ENCODE measurements around the gene TMEM132D. TPM values are rescaled to one million over a fixed set of nuclear protein-coding genes. Genes with fewer than 3 reads are reported as not detected.

Gene TMEM132D
- total RNA-seq, 4 donors from 2014 or later = 0.15 to 0.94 TPM; not detected in 2

GRCh38 chr12:129106772-129107171, 797.1 kb downstream of the TMEM132D start:
- Histone ChIP-seq H3K9me3 (peaks cover 0 to 22% (median 0%) of the 10 kb centered on the region in 3 donors), H3K36me3 (no peaks in the 10 kb centered on the region), H3K4me1 (no peaks in the 10 kb centered on the region), H3K4me3 (no peak overlapping the region), H3K27ac (no peak overlapping the region), H3K27me3 (peaks cover 18% of the 10 kb centered on the region)
- no peak for TF ChIP-seq EP300 (IDR thresholded peaks at IDR 0.05)
- no peak for ATAC-seq
- WGBS, 2 donors (ENCODE audit: low coverage in 1 of 2) = 60 to 70% methylated on average over 1 of the region's 2 CpGs

- Histone ChIP-seq H3K36me3 (no peaks in the 10 kb centered on the region), H3K27me3 (peaks cover 10% of the 10 kb centered on the region), H3K4me1 (no peaks in the 10 kb centered on the region), H3K27ac (no peak overlapping the region), H3K4me3 (no peak overlapping the region), H3K9me3 (peaks cover 0 to 12% (median 0%) of the 10 kb centered on the region in 3 donors)
- 60% methylated on average over 3 of the region's 4 CpGs; no CpG with 5 or more reads in 1 of the 2 donors for WGBS, 2 donors (ENCODE audit: low coverage in 1 of 2)
- TF ChIP-seq POLR2A (IDR thresholded peaks at IDR 0.05) (no peak), CTCF (IDR thresholded peaks at IDR 0.05) (no peak), EP300 (IDR thresholded peaks at IDR 0.05) (no peak), POLR2AphosphoS5 (IDR thresholded peaks at IDR 0.05) (no peak)
- ATAC-seq = no peak
These were observed 800.6 kb downstream of the TMEM132D start for GRCh38 chr12:129103231-129103630.

- peaks cover 0 to 12% (median 0%) of the 10 kb centered on the region in 3 donors for H3K9me3 ChIP-seq
- H3K4me1 ChIP-seq = no peaks in the 10 kb centered on the region
- peaks cover 10% of the 10 kb centered on the region for H3K27me3 ChIP-seq
- no peak for ATAC-seq
- H3K27ac ChIP-seq = no peak overlapping the region
- H3K4me3 ChIP-seq = no peak overlapping the region
- 80 to 82% methylated on average over 1 to 7 of the region's 7 CpGs for WGBS, 2 donors (ENCODE audit: low coverage in 1 of 2)
- TF ChIP-seq EP300 (IDR thresholded peaks at IDR 0.05) (no peak), POLR2A (IDR thresholded peaks at IDR 0.05) (no peak), POLR2AphosphoS5 (IDR thresholded peaks at IDR 0.05) (no peak), CTCF (IDR thresholded peaks at IDR 0.05) (no peak)
- no peaks in the 10 kb centered on the region for H3K36me3 ChIP-seq
These were observed 801.6 kb downstream of the TMEM132D start for GRCh38 chr12:129102233-129102632.

GRCh38 chr12:129101816-129102215, 802.0 kb downstream of the TMEM132D start:
- H3K4me1 ChIP-seq = no peaks in the 10 kb centered on the region
- peaks cover 10% of the 10 kb centered on the region for H3K27me3 ChIP-seq
- H3K9me3 ChIP-seq = peaks cover 0 to 11% (median 0%) of the 10 kb centered on the region in 3 donors
- 73 to 83% methylated on average over 5 of the region's 5 CpGs for WGBS, 2 donors (ENCODE audit: low coverage in 1 of 2)
- no peak for ATAC-seq
- H3K36me3 ChIP-seq = no peaks in the 10 kb centered on the region
- no peak overlapping the region for H3K27ac ChIP-seq
- TF ChIP-seq EP300 (IDR thresholded peaks at IDR 0.05) (no peak), CTCF (IDR thresholded peaks at IDR 0.05) (no peak), POLR2A (IDR thresholded peaks at IDR 0.05) (no peak), POLR2AphosphoS5 (IDR thresholded peaks at IDR 0.05) (no peak)
- no peak overlapping the region for H3K4me3 ChIP-seq

GRCh38 chr12:129101404-129101803, 802.4 kb downstream of the TMEM132D start:
- no peaks in the 10 kb centered on the region for H3K36me3 ChIP-seq
- 52 to 63% methylated on average over 4 to 5 of the region's 5 CpGs for WGBS, 2 donors (ENCODE audit: low coverage in 1 of 2)
- H3K9me3 ChIP-seq = peaks cover 0 to 7% (median 0%) of the 10 kb centered on the region in 3 donors
- no peak for ATAC-seq
- H3K27ac ChIP-seq = no peak overlapping the region
- H3K4me1 ChIP-seq = no peaks in the 10 kb centered on the region
- TF ChIP-seq CTCF (IDR thresholded peaks at IDR 0.05) = no peak
- no peak for TF ChIP-seq POLR2AphosphoS5 (IDR thresholded peaks at IDR 0.05)
- TF ChIP-seq EP300 (IDR thresholded peaks at IDR 0.05) = no peak
- TF ChIP-seq POLR2A (IDR thresholded peaks at IDR 0.05) = no peak
- no peak overlapping the region for H3K4me3 ChIP-seq
- peaks cover 10% of the 10 kb centered on the region for H3K27me3 ChIP-seq

Measured in gastroesophageal sphincter (tissue), 4 donors.